BLaER1 treated with 17β-estradiol and CSF1 and Interleukin-3, amounts not matched to agents 10 nM and 100 nM (cell line): ENCODE measurements around the gene EEFSEC.

ENCODE experiments used
- H3K27ac ChIP-seq, 11 experiments: shearing (Covaris generic); formaldehyde crosslinking; 2 replicates each; pipeline ENCODE4 v1.8.1; 2022
- H3K27me3 ChIP-seq, 11 experiments: shearing (Covaris generic); formaldehyde crosslinking; 2 replicates each; pipeline ENCODE4 v1.8.1; 2022
- H3K36me3 ChIP-seq, 11 experiments: shearing (Covaris generic); formaldehyde crosslinking; 2 replicates each; pipeline ENCODE4 v1.8.1; 2022
- H3K4me1 ChIP-seq, 10 experiments: shearing (Covaris generic); formaldehyde crosslinking; 2 replicates each; pipeline ENCODE4 v1.8.1; 2022
- H3K4me2 ChIP-seq, 11 experiments: shearing (Covaris generic); formaldehyde crosslinking; 2 replicates each; pipeline ENCODE4 v1.8.1; 2022
- H3K4me3 ChIP-seq, 10 experiments: shearing (Covaris generic); formaldehyde crosslinking; 2 replicates each; pipeline ENCODE4 v1.8.1; 2022
- H3K9ac ChIP-seq, 11 experiments: shearing (Covaris generic); formaldehyde crosslinking; 2 replicates each; pipeline ENCODE4 v1.8.1; 2022
- H3K9me3 ChIP-seq, 11 experiments: shearing (Covaris generic); formaldehyde crosslinking; replicated peaks in 1 of 11; 2 replicates each; pipeline ENCODE4 v1.8.1; 2022
- H4K20me1 ChIP-seq, 11 experiments: shearing (Covaris generic); formaldehyde crosslinking; 2 replicates each; pipeline ENCODE4 v1.8.1; 2022
- Cebpa-rat ChIP-seq, 11 experiments: shearing (Covaris generic); IDR thresholded peaks; 2 replicates each; pipeline ENCODE4 v1.8.1; 2022

The EEFSEC gene

GRCh38 chr3:128455786-128456748 is 302.8 kb downstream of the EEFSEC start:
- H3K27ac ChIP-seq: no peak overlapping the region
- H3K36me3 ChIP-seq: no peaks in the 10 kb centered on the region
- no peak overlapping the region for H3K9ac ChIP-seq
- peaks cover 0 to 7% (median 0%) of the 10 kb centered on the region in 11 experiments; a peak in 4 of 22 replicates for H3K27me3 ChIP-seq
- peaks cover 0 to 23% (median 18%) of the 10 kb centered on the region in 10 experiments; a peak in 15 of 20 replicates for H3K4me1 ChIP-seq
- peaks cover 0 to 34% (median 0%) of the 10 kb centered on the region in 11 experiments; a peak in 6 of 22 replicates for H4K20me1 ChIP-seq
- no peak overlapping the region for H3K4me2 ChIP-seq
- no peak overlapping the region for H3K4me3 ChIP-seq
- no peak for TF ChIP-seq Cebpa-rat (IDR thresholded peaks at IDR 0.05)
- no peaks in the 10 kb centered on the region for H3K9me3 ChIP-seq

DNA sequence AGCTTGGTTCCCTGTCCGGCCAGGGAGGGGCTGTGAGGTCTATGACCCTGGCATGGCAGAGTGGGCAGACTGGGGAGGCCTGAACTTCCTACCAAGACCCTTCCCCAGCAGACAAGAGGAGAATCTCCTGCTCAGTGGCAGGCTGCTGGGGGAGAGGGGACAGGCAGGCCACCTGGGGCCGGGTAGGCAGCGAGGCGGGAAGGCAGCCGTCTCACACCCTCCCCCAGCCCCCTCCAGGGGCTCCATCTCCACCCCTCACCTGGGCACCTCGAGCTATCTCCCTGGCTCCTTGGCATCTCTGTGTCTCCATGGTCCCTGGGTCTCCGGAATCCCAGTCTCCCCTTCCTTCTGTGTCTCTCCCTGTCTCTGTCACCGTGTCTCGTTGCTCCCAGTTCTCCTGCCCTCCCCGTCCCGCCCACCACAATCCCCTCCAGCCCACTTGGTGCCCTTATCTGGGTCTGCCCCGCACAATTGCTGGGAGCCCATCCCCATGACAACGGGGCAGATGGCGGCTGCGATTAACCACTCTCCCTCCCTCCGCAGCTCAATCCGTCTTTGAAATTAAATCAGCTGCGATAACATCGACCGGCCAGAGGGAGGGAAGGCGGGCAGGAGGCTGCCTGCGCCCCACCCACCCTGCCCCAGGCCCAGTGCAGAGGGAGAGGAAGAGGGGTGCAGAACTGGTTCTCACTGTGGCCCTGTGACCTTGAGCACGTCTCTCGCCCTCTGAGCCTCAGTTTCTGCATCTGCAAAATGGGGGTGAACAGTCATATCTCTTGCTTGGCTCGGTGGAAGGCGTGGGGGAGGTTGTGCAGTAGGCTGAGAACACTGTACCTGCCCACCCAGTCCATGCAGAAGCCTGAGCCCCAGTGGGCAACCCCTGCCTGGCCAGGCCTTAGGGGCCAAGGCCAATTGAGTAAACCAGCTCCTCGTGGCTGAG is 303.8 kb downstream of the EEFSEC start:
- H3K27ac ChIP-seq: no peak overlapping the region
- TF ChIP-seq Cebpa-rat (IDR thresholded peaks at IDR 0.05): no peak
- no peak overlapping the region for H3K4me2 ChIP-seq
- H3K9ac ChIP-seq: no peak overlapping the region
- no peak overlapping the region for H3K4me3 ChIP-seq
- peaks cover 0 to 23% (median 18%) of the 10 kb centered on the region in 10 experiments; a peak in 15 of 20 replicates for H3K4me1 ChIP-seq
- peaks cover 0 to 32% (median 0%) of the 10 kb centered on the region in 11 experiments; a peak in 6 of 22 replicates for H4K20me1 ChIP-seq
- no peaks in the 10 kb centered on the region for H3K36me3 ChIP-seq
- H3K27me3 ChIP-seq: peaks cover 0 to 7% (median 0%) of the 10 kb centered on the region in 11 experiments; a peak in 4 of 22 replicates
- no peaks in the 10 kb centered on the region for H3K9me3 ChIP-seq

- H3K27ac ChIP-seq: no peak overlapping the region
- H4K20me1 ChIP-seq: peaks cover 0 to 24% (median 0%) of the 10 kb centered on the region in 11 experiments; a peak in 7 of 22 replicates
- TF ChIP-seq Cebpa-rat (IDR thresholded peaks at IDR 0.05): no peak
- no peak overlapping the region for H3K4me2 ChIP-seq
- peaks cover 0 to 7% (median 0%) of the 10 kb centered on the region in 11 experiments; a peak in 4 of 22 replicates for H3K27me3 ChIP-seq
- no peak overlapping the region for H3K4me3 ChIP-seq
- no peaks in the 10 kb centered on the region for H3K36me3 ChIP-seq
- H3K9ac ChIP-seq: no peak overlapping the region
- no peaks in the 10 kb centered on the region for H3K9me3 ChIP-seq
- H3K4me1 ChIP-seq: peaks cover 0 to 23% (median 18%) of the 10 kb centered on the region in 10 experiments; a peak in 15 of 20 replicates
Observed at GRCh38 chr3:128457937-128458336, 304.7 kb downstream of the EEFSEC start.
